SIG-M5 (cell line): ENCODE measurements around the gene PIK3R5.

Source experiments
- DNase-seq: peaks from one replicate; lab custom pipeline; 2025; lab: John Stamatoyannopoulos, UW

The PIK3R5 gene

DNA sequence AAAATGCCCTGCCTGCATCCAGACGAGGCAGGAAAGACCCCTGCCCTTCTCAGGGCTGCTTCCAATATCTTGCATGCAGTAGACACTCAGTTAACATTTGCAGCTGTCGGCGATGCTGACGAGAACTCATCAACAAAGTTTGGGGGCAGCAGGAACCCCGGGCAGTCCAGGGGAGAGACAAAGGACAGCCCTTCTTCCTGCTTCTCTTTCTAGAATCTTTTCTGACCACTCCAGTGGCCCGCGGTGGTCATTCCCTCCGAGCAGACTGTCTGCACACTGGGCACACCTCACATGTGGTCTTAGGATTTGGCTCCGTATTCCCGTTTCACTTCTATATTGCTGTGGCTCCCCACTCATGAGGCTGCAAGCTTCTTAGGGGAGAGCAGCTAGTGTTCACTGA lies 135.4 kb downstream of the PIK3R5 start:
- no peak for DNase-seq

DNA sequence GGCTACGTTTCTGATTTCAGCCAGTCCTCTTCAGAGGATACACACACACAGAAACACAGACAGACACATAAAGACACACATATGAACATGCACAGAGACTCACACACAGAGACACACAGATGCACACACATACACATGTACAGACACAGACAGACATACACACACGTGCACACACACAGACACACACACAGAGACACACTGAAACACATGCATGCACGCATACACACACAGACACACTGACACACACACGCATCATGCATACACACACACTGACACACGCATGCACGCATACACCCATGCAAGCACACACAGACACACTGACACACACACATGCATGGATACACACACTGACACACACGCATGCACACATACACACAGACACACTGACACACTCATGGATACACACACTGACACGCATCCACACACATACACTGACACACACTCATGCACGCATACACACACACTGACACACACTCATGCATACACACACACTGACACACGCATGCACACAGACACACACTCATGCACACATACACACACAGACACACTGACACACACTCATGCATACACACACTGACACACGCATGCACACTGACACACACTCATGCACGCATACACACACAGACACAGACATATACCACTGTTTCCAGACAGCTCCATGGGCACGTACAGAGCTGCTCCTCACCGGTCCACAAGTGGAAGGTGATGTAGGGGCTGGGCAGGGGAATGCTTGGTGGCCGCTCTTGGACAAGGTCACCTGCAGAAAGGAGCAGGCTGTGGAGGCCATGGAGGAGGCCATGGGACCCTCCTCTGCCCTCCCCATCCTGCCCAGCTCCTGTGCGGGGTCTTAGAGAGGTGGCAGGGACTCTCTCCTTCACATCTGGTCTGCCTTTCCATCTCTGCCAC lies 136.2 kb downstream of the PIK3R5 start:
- no peak for DNase-seq
